IPS-NIHi11 (cell line): ENCODE results near the gene C2orf92.
"Not testable (repeated sequence)": the region's sequence is repeated elsewhere in the genome, so short reads cannot be mapped to it uniquely, and the experiment has no call there.

Source experiments
- DNase-seq: peaks from one replicate; pipeline ENCODE4 v3.0.0; 2012; ENCODE audit warnings: mixed read lengths, low spot score

The C2orf92 gene

GRCh38 chr2:97669448-97669847 lies at the start of gene C2orf92:
Gene C2orf92 (plus strand): TSS chr2:97669713. CDS start chr2:97669789, 76 bp downstream.
- no peak for DNase-seq

DNA sequence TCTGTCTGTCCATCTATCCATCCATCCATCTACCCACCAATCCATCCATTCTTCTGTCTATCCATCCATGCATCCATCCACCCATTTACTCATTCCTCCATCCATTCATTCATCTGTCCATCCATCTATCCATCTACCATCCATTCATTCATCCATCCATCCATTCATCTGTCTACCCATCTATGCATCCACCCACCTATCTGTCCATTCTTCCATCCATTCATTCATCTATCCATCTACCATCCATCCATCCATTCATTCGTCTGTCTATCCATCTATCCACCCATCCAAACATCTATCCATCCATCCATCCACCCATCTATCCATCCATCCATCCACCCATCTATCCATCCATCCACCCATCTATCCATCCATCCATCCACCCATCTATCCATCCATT lies 49.0 kb upstream of the C2orf92 start:
- DNase-seq: not testable (repeated sequence)

GRCh38 chr2:97622976-97623375 lies 46.5 kb upstream of the C2orf92 start:
- DNase-seq: not testable (repeated sequence)

GRCh38 chr2:97625354-97626048 lies 44.0 kb upstream of the C2orf92 start:
- DNase-seq: not testable (repeated sequence)

GRCh38 chr2:97626049-97626430 lies 43.5 kb upstream of the C2orf92 start:
- DNase-seq: not testable (repeated sequence)

DNA sequence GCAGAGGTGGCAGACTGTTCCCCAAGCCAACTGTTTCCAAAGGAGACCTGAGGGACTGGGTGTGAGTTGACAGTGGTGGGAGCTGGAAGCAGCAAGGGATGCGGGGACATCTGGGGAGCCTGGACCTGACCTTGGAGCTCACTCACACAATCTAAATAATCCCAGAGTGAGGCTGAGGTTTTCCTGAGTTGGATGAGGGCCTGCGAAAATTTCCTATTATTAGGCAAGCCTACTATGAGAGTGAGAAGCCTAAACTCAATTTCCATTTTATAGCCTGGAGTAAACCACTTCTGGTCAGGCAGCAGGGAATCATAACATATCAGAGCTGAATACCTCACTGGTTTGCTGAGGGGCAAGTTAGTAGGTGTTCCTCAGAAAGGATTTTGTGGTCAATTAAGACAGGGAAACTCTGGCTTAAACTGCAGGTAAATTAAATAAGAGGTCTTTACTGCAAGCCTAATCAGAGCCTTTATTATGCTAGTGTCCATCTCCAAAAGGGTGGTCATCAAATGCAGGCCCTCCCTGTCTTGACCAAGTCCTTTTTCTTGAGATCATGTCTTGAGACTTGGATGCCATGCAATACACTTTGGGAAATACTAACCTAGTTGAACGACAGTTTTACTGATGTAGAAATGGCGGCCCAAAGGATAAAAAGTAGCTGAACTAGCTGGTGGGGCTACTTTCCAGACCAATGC lies 25.3 kb upstream of the C2orf92 start:
- DNase-seq: no peak

DNA sequence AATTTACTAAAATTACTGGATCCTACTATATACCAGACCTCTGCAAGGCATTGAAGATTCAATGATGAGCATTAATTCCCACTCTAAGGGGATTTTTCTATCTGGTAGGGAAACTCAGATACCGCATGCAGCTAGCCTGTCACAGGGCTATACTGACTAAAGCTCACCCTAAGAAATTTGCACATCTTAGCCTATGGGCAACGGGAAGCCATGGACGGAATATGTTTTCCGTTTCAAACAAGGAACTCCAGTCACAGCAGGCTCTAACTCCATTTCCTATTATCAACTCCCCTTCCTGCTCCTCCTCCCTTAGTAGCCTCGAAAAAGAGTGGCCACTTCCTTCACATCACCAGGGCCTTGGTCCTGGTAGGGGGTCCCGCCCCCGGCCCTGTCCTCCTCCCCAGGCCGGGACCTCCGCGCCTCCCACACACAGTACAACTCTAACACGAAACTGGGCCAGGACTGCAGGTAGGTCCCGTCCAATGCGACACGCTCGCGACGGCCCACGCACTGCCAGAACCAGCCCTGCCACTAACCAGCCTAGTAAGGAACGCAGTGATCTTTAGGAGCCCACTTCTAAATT lies 24.3 kb upstream of the C2orf92 start:
- DNase-seq: peak; percentile 49

DNA sequence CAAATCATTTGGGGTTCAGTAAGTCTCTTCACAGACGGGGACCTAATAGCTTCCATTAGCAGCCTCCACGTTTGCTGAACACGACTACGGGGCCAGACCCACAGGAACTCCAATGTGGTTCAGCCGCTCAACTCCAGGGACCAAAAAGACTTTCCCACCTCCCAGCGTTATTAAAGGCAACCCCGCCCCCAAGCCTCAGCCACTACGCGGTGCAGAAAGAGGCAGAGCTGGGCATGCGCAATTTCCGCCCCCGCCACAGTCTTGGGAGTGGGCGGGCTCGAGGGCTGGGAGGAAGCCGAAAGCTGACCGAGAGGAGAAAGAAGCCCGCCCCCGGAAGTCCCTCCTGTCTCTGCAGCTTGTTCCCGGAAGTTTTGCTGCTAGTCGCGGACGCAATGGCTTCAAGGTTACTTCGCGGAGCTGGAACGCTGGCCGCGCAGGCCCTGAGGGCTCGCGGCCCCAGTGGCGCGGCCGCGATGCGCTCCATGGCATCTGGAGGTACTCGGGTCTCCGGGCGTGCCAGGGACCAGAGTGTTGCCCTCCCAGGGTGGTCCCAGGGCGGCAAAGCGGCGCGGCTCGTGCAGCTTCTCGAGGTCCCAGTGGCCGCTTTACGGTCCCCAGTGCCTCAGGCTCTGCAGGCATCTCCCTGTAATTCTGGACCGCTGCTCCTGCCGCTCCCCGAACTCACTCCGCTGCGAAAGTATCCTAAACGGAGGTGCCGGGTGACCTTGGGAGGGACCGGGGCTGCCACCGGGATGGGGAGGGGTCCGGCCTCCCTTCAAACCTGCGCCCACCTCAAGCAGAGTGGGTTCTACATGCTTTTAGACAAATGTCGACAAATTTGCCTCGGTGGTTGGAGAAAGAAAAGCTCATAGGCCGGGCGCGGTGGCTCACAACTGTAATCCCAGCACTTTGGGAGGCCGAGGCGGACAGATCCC lies 23.6 kb upstream of the C2orf92 start, which contains the start of gene COX5B:
Gene COX5B, plus strand, starts transcription at position 368 of the 935 bp plus-strand sequence. Its CDS starts 25 bp downstream, at position 393.
- DNase-seq: peak; percentile 99

GRCh38 chr2:97646977-97647376 lies 22.5 kb upstream of the C2orf92 start:
- DNase-seq: no peak

- peak; percentile 2 for DNase-seq
These were observed 18.4 kb upstream of the C2orf92 start for GRCh38 chr2:97651114-97651513.

DNA sequence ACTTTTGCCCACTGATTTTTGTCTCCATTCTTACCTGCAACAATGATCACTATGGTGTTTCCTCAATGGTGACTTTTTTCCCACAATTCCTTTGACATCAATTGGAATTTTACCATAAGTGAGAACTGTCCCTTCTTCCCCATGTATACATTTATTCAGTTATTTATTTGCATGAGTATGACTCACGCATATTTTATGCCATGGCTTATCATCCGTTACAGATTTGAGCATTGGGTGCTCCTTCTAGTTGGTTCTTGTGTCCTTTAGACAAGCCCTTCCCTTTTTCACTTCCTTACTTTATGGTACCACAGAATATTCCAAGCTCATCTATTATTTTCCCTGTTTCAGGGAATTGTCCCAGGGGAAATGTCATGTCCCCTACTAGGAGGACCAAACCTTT lies 16.0 kb upstream of the C2orf92 start:
- DNase-seq: peak; percentile 1

- no peak for DNase-seq
These were observed 15.6 kb upstream of the C2orf92 start for GRCh38 chr2:97653874-97654273.

GRCh38 chr2:97654309-97654708 lies 15.2 kb upstream of the C2orf92 start:
- peak; percentile 2 for DNase-seq

DNA sequence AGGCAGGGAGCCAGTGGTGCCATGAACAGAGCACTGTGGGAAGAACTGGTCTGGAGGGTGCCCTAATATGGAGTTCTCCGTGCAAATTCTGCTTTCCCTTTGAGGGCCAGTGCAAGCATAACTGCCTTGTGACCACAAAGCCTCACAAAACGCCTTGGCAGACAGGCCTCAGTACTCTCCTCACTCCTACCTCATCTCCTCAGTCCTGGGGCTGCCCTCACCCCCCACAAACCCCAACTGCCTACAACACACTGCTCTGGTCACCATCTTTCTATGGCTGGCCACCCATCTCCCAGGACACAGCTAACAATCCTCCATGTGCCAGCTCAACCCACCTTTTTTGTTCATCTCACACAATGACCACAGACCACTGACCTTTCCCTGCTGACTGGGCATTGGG lies 14.7 kb upstream of the C2orf92 start:
- peak; percentile 1 for DNase-seq

- DNase-seq: no peak
These were observed 13.3 kb upstream of the C2orf92 start for GRCh38 chr2:97656129-97656755.

- DNase-seq: no peak
These were observed 12.5 kb upstream of the C2orf92 start for GRCh38 chr2:97656905-97657587.

- no peak for DNase-seq
These were observed 11.4 kb upstream of the C2orf92 start for GRCh38 chr2:97657986-97658690.

- DNase-seq: no peak
These were observed 10.8 kb upstream of the C2orf92 start for GRCh38 chr2:97658691-97659157.

DNA sequence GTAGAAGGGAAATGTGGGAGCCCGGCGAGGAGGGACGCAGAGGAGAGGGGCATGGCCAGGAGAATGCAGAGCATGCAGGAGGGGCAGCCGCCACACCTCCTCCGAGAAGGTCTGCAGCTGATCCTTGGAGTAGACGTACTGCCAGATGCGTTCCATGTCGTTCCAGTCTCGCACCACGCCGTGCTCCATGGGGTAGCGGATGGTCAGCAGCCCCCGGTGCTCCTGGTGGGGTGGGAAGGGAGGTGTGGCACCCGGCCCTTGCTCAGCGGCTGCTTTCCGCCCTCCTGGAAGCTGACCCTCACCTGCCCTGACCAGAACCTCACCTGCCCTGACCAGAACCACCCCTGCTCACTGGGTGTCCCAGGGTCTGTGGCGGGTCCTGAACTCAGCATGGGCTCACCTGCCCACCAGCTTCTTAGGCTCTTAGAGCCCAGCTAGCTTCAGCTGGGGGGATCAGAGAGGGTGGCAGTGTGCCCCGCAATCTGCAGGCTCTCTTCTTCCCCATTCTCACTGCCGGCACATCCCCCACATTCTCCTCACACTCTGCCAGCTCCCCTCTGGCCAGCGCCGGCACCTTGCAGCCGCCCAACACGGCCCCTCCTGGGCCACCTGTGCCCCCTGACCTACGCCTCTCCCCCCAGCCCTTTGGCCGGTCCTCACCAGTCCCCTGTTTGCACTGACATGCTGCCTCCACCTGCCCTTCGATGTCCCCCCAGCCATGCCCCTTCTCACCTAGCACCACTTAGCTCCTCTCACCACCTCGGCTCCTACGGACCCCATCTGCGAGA lies 10.1 kb upstream of the C2orf92 start:
- DNase-seq: no peak
